ENCODE measurements around the gene C10orf67.

Gene C10orf67

DNA sequence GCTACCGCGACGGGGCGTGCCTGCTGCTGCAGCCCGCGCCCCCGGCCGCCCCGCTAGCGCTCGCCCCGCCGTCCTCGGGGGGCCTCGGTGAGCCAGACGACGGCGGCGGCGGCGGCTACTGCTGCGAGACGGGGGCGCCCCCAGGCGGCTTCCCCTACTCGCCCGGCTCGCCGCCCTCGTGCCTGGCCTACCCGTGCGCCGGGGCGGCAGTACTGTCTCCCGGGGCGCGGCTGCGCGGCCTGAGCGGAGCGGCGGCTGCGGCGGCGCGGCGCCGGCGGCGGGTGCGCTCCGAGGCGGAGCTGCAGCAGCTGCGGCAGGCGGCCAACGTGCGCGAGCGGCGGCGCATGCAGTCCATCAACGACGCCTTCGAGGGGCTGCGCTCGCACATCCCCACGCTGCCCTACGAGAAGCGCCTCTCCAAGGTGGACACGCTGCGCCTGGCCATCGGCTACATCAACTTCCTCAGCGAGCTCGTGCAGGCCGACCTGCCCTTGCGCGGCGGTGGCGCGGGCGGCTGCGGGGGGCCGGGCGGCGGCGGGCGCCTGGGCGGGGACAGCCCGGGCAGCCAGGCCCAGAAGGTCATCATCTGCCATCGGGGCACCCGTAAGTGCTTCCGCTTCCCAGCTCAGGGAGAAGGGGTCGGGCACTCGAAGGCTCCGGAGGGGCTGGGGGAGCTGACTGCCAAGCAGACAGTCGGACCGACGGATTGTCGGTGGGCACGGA lies 151.7 kb downstream of the C10orf67 start:
- no peak for TF ChIP-seq GATA3 (IDR thresholded peaks at IDR 0.05; ENCODE audit: low read depth, low read length)
- no peak for TF ChIP-seq GATA2 (IDR thresholded peaks at IDR 0.05; ENCODE audit: low read depth, low read length)

DNA sequence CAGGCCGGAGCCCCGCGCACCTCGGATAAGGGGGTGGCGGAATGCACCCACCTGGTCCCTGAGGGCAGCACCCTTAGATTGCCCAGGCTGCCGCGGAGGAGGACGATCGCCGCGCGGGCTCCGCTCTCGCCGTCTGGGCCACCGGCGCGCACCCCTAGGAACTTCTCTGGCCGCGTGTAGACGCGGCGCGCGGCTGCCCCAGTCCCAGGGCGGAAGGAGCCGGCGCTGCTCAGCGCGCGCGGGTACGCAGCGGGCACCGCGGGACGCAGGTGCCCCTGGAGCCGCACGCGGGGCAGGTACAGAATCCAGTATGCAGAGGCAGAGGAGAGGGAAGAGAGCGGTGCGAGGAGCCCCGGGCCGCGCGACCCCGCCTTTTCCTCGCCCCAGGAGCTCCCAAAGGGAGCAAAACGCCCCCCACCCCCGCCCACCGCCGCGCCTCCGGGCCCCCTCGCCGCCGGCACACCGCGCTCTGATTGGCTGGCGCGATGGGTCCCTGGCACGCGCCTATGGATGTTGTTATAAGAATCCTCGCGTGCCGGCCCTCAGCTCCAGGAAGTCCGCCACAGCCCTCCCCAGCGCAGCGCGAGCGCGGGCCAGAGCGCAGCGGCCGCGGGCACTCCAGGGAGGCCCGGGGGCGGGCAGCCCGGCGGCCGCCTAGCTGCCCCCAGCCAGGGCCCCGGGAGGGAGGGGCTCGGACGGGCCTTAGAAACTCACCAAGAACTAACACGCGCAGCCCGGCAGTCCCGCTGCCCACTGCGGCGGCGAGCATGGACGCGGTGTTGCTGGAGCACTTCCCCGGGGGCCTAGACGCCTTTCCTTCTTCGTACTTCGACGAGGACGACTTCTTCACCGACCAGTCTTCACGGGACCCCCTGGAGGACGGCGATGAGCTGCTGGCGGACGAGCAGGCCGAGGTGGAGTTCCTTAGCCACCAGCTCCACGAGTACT lies 152.6 kb downstream of the C10orf67 start, which contains the start of gene PTF1A:
PTF1A (plus strand) TSS at position 549 of the 948 bp plus-strand sequence; CDS start at position 768, 219 bp downstream.
- TF ChIP-seq GATA3 (IDR thresholded peaks at IDR 0.05; ENCODE audit: low read depth, low read length) (no peak), GATA2 (IDR thresholded peaks at IDR 0.05; ENCODE audit: low read depth, low read length) (no peak)

DNA sequence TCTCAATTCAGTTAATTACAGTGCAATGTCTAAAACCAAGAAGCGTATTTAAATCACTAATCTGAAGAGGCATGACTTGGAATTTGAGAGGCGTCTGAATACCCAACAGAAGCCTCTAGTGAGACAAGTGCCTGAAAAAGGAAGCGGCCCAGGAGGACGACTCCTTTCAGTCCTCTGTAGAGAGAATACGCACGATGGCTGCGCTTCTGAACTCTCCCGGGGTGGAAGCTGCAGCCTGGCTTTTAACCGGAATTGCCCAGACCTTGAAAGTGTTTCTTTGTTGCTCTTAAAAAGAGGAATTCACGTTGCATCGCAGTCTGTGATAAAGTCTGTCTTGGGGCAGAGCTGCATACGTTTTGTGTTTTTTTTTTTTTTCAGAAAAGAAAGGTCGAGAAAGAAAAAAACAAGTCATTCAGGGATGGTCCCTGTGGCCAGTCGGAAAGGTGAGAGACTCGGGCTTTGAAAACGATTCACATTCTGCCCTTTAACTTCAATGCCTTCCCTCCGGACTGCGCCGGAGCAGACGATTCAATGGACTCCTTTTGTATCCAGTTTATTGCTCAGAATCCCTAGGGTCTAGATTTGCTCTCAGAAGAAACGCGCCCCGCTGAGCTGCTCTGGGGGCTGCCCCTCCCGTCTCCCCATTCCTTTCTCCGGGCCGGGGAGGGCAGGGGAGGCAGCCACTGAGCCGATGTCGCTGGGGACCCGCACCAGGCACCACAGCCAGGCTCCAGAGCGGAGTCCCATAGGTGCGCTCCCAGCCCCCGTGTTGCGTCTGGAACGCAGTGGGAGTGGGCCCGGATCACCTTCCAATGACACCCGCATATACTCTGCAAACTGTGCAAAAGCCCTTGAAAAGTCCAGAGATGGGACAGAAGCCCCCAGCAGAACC lies 153.5 kb downstream of the C10orf67 start:
- TF ChIP-seq GATA2 (IDR thresholded peaks at IDR 0.05; ENCODE audit: low read depth, low read length) (no peak), GATA3 (IDR thresholded peaks at IDR 0.05; ENCODE audit: low read depth, low read length) (no peak)

DNA sequence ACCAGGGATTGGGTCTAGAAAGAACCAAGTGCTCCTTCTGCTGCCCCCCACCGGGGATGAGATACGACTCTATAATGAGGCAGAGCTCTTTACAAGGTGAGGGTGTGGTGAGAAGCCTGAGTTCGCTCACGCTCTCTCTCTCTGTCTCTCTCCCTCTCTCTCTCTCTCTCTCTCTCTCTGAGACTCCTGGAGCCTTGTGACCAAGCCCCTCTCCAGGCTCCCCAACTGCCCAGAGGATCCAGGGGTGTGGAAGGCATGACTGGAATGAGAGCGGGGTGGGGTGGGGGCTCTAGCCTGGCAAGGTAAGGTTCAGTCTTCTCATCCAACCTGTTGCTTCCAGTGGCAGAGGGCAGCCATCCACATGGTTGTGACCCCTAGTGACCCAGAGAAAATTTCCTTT lies 155.6 kb downstream of the C10orf67 start:
- no peak for TF ChIP-seq GATA3 (IDR thresholded peaks at IDR 0.05; ENCODE audit: low read depth, low read length)
- TF ChIP-seq GATA2 (IDR thresholded peaks at IDR 0.05; ENCODE audit: low read depth, low read length) = no peak

DNA sequence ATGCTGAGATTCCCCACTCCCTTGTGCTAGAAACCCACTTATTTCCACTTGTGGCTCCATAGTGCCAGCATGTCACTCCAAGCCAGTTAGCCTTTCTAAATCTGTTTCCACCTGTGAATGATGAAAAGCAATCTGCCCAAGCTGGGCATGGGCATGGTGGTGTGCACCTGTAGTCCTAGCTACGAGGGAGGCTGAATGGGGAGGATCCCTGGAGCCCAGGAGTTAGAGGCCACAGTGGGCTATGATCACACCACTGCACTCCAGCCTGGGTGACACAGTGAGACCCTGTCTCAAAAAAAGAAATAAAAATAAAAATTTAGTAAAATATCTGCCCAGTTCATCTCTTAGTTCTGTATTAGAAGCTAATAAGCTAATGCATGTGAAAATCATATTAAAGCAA lies 157.4 kb downstream of the C10orf67 start:
- TF ChIP-seq GATA3 (IDR thresholded peaks at IDR 0.05; ENCODE audit: low read depth, low read length) = no peak
- no peak for TF ChIP-seq GATA2 (IDR thresholded peaks at IDR 0.05; ENCODE audit: low read depth, low read length)

DNA sequence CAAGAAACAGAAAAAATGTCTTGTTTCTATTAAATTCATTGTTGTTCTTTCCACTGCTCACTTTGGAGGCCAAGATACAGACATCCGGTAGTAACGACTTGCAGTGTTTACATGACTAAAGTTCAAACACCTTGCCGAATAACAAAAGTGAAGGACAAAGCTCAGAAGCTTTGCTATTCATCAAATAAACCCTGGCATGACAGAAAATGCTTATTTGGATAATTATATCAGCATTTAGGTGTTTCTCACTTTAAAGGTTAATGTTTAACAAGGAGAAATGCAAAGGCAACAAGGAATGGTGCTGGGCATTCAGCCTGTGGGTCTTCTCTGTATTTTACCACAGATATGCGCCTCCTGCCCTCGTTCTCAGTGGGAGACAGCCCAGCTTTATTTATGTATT lies 157.9 kb downstream of the C10orf67 start:
- TF ChIP-seq GATA2 (IDR thresholded peaks at IDR 0.05; ENCODE audit: low read depth, low read length) (no peak), GATA3 (IDR thresholded peaks at IDR 0.05; ENCODE audit: low read depth, low read length) (no peak)

DNA sequence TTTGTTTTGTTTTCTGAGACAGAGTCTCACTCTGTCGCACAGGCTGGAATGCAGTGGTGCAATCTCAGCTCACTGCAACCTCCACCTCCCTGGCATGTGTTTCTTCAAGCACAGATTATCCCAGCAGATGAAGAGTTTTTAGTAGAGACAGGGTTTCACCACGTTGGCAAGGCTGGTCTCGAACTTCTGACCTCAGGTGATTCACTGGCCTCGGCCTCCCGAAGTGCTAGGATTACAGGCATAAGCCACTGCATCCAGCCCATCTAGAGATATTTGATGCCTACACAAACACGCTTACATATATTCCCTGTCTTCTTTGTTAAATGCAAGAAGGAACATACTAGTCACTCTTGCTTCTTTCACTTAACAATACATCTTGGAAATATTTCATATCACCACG lies 158.4 kb downstream of the C10orf67 start:
- TF ChIP-seq GATA3 (IDR thresholded peaks at IDR 0.05; ENCODE audit: low read depth, low read length) = no peak
- no peak for TF ChIP-seq GATA2 (IDR thresholded peaks at IDR 0.05; ENCODE audit: low read depth, low read length)

DNA sequence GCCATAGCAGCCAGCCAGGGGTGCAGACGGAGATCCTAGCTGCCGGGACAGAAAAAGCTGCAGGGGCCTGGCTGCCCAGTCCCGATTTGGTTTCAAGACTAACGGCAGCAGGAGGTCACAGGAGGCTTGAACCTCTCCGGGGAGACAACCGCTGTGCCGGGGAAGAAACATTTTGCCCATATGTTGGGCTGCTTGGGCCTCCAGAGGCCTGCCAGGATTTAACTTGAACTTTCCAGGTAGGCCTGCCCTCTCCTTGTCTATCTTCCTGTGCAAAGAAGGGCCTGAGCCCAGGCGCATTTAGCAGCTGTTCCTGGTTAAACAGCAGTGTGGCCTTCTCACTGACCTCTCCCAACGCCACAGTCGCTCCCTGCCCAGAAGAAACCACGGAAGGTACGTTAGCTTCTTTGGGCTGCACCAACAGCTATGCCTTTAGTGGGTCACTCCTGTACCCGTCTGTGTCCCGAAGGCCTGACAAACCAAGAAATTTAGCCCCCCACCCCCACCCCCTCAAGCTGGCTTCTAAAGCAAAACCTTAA lies 169.6 kb downstream of the C10orf67 start:
- no peak for TF ChIP-seq GATA2 (IDR thresholded peaks at IDR 0.05; ENCODE audit: low read depth, low read length)

DNA sequence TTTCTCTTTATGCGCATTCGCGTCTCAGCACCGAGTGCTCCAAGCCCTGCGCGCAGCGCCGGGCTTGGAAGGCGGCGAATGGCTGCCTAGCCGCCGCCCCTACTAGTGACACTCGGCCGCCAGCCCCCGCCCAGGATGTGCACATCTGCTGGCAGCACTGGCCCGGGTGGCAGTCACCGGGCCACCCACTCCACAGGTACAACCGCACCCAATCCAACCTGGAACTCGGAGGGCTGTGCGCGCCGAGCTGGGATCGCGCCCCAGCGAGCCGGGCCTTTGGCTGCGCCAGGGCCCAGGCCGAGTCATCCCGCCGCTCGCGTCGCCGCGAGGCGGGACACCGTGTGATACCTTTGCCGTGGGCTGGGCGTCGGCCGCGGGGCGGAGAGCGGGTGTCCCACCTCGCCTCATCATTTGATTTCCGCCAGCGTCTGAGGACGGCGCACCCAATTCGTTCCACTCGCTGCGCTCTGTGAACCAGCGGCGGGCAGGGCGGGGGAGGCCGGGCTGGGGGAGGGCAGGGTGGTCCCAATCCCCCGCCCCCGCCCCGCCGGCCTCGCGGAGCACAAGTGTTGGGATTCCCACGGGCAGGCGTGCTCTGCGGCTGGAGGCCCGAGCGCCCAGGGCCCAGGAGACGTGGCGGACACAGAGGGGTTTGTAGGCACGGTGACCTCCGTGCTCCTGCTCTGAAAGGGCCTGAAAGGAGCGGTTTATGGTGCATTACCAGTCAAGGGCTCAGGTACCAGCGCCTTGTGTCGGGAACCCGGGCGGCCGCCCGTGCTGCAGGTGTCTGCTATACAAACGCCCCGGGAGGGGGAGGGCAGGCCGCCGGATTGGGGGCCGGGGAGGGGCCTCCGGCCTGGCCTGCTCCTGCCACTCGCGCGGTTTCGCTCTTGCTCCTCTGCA lies 170.3 kb downstream of the C10orf67 start:
- TF ChIP-seq GATA3 (IDR thresholded peaks at IDR 0.05; ENCODE audit: low read depth, low read length) = no peak
- no peak for TF ChIP-seq GATA2 (IDR thresholded peaks at IDR 0.05; ENCODE audit: low read depth, low read length)

DNA sequence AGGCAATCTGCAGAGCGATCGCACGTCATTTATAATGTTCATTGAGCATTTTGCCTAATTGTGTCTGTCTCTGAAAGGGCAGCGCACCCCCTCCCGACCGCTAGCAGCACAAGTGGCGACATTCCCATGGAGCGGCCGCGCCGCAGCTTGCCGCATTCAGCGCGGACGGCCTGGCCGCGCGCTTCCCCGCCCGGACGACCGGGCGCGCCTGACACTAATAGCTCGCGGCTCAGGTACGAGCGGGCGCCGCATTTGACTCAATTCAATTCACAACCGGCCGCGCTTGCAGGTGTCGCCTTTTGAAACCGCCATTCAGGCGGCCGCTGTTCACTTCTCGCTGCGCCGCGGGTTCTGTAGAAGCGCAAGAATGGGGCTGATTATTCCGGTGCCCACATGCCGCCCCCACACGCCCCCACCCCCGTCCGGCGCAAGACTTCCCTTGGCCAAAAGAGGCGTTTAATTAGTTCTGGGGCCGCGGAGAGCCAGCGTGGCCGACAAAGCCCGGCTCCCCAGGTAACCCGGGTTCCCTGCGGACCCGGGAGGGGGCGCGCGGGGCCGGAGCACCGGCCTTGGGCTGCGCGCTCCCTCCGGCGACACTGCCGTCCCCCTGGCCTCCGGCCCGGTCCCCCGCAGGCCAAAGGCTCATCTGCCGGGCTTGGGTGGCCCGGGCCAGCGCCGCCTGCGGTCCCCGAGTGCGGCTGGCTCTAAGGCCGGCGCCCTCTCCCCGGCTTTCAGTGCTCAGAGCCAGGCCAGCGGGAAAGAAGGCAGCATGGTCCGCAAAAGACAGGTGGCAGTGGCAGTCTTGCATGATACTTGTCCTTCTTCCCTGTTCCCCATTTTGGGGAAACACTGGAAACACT lies 171.2 kb downstream of the C10orf67 start:
- TF ChIP-seq GATA2 (IDR thresholded peaks at IDR 0.05; ENCODE audit: low read depth, low read length) = no peak
- TF ChIP-seq GATA3 (IDR thresholded peaks at IDR 0.05; ENCODE audit: low read depth, low read length) = no peak

DNA sequence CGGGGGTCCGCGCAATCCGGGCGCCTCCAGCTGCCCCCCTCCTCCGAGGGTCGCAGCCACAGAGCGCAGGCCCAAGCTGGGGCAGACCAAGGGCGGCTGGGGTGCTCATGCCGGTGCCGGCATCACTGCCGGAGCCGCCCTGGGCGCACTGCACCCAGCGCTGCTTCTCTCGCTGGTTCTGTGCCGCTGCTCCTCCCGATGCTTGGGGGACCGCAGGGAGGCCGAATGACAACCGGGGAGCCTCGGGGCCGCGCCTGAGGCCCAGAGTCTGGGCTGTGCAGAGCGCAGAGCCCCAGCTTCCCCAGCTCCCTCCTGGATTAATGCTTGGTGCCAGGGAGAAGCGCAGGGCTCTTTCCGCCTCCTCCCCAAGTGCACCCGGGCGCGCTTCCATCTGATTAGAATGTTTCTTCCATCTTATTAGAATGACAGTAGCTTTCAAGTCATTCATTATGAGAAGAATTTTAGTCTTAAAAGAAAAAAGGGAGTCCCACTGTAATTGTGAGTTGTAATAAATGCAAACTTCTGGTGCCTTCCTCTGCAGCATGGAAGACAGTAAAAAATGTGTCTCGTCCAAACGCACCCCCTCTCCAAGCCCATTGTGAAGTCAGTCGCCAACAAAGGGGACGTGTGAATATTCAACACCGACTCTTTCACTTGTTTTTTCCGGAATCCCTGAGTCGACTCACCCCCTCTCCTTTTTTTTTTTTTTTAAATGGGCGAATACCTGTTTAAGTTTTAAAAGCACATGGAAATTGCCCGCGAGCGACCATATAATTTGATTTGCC lies 172.0 kb downstream of the C10orf67 start:
- TF ChIP-seq GATA3 (IDR thresholded peaks at IDR 0.05; ENCODE audit: low read depth, low read length) (no peak), GATA2 (IDR thresholded peaks at IDR 0.05; ENCODE audit: low read depth, low read length) (no peak)
